ENCODE results near the gene PDE4DIP. TPM values are rescaled to one million over a fixed set of nuclear protein-coding genes. Genes with fewer than 3 reads are reported as not detected.
A peak's percentile ranks its signal among the peaks of the same experiment; 100 is the strongest.
"Not testable (repeated sequence)": the region's sequence is repeated elsewhere in the genome, so short reads cannot be mapped to it uniquely, and the experiment has no call there.

PDE4DIP gene
- total RNA-seq, 2 experiments from 2014 or later = 21.0 to 21.9 TPM

GRCh38 chr1:148901953-148902341 is 57.7 kb downstream of the PDE4DIP start:
- not testable (repeated sequence) for DNase-seq

DNA sequence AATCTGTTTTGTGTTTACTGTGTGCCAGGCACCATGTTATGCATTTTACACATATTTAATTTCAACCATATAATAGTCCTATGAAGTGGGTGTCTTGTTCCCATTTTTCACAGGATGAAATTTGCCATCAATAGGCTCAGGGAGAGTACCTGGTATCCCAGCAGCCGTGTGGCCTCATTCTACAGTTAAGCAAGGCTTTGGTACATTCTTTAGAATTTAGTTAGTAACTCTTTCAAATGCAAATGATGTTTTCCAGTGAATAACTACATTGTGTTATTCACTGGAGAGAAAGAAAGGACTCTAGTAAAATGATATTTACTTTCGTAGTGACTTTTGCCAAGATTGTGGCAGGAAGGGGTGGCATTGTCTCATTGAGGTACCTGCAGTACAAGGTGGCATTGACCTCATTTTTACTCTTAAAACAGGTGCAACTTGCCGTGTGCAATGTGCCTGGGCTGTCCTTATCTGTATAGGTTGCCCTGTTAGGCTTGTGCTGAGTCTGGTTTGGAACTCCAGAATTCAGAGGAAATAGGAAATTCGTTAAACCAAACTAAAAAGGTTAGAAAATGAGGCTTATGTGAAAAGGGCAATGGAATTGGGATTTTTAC is 65.1 kb downstream of the PDE4DIP start:
- H3K9me3 Mint-ChIP-seq (ENCODE audit: low read depth); POLR2A ChIA-PET; DNase-seq; intact Hi-C loops (cut with DNase I, micrococcal nuclease); H3K27me3 Mint-ChIP-seq; H3K4me3 Mint-ChIP-seq; CTCF ChIA-PET; H3K36me3 Mint-ChIP-seq (ENCODE audit: low read depth); H3K27ac Mint-ChIP-seq; ATAC-seq; H3K4me1 Mint-ChIP-seq: not testable (repeated sequence)

More at GRCh38 chr1:148901953-148902341, 57.7 kb downstream of the PDE4DIP start:
- peak overlapping the region; percentile 37 for H3K27ac Mint-ChIP-seq
- intact Hi-C loops (cut with DNase I, micrococcal nuclease); POLR2A ChIA-PET; H3K4me3 Mint-ChIP-seq; CTCF ChIA-PET; H3K4me1 Mint-ChIP-seq; H3K9me3 Mint-ChIP-seq (ENCODE audit: low read depth); H3K36me3 Mint-ChIP-seq (ENCODE audit: low read depth); ATAC-seq; H3K27me3 Mint-ChIP-seq: not testable (repeated sequence)

GRCh38 chr1:148911303-148911928 is 67.2 kb downstream of the PDE4DIP start:
- CTCF ChIA-PET; H3K36me3 Mint-ChIP-seq (ENCODE audit: low read depth); DNase-seq; H3K27me3 Mint-ChIP-seq; H3K9me3 Mint-ChIP-seq (ENCODE audit: low read depth); ATAC-seq; H3K4me1 Mint-ChIP-seq; POLR2A ChIA-PET; H3K4me3 Mint-ChIP-seq; H3K27ac Mint-ChIP-seq; intact Hi-C loops (cut with DNase I, micrococcal nuclease): not testable (repeated sequence)

DNA sequence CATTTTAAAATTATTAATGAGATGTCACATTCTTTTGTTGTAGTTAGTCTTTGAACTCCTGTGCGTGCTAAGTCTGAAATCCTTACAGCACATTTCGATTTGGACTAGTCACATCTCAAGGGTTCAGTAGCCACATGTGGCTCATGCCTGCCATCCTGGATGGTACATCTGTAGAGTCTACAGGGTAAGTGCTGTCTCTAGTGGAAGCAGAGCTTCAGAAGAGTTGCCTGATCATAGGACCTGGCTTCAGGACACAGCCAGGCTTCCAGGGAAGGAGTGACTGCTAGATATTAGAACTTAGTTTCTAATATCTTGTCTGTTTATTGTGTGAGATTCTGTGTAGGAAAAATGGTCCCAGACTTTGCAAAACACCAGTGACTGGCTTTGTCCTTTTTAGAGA is 72.0 kb downstream of the PDE4DIP start:
- CTCF ChIA-PET; POLR2A ChIA-PET; H3K4me3 Mint-ChIP-seq; H3K9me3 Mint-ChIP-seq (ENCODE audit: low read depth); DNase-seq; intact Hi-C loops (cut with DNase I, micrococcal nuclease); H3K27me3 Mint-ChIP-seq; ATAC-seq; H3K36me3 Mint-ChIP-seq (ENCODE audit: low read depth); H3K4me1 Mint-ChIP-seq; H3K27ac Mint-ChIP-seq: not testable (repeated sequence)

DNA sequence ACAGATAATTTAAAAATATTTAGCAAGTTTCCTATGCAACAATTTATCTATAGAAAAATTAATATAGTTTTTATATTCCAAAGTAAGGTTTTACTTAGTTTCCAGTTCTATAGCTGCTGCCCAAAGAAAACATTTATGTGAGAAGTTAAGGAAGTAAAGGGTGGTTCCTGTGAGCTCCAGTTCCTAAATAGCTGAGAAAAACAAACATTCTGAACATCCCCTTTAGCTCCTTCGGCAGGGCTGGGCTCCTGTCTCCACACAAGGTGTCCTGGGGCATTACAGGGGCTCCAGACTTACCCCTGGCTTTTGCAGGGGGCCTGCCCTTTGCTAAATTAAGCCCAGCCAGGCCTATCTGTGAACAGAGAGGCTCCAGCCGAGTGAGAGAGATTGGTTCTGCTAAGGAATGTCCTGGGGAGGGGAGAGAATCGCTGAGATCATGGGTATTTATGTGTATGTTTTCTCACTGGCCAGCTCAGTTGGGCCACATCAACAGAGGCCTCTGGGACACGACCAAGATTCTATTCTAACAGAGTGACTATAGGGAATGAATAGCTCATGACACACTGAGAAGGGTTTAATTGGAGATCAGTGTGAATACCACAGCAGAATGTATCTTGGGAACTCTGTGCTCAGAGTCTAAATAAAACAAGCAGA is 72.6 kb downstream of the PDE4DIP start:
- H3K4me3 Mint-ChIP-seq; POLR2A ChIA-PET; H3K36me3 Mint-ChIP-seq (ENCODE audit: low read depth); ATAC-seq; H3K9me3 Mint-ChIP-seq (ENCODE audit: low read depth); CTCF ChIA-PET; DNase-seq; H3K27ac Mint-ChIP-seq; intact Hi-C loops (cut with DNase I, micrococcal nuclease); H3K4me1 Mint-ChIP-seq; H3K27me3 Mint-ChIP-seq: not testable (repeated sequence)

DNA sequence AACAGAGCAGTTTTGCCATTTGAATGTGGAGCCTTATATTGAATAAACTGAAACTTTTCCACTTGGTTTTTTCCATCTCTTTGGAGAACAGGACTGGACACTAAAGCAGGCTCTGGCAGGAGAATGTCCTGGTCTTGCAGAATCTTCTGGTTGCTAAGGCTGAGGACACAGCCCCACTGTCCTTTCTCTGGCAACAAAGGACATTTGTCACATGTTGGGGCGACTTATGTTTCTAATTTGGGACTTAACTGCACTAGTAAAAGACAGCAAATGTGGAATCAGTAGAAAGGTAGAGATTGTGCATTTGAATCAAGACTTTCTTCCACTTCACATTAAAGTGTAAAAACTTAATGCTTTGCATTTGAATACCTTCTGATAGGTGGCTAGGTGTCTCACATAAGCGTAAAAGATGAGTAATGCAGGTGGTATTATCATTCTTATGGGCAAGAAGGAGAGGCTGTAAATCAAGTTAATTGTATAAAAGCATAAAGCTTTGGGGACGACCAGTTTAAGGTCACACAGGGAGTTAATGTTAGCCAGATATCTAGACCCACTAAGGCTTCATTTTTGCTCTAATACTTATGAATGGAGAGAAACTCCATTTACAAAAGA is 74.7 kb downstream of the PDE4DIP start:
- intact Hi-C loops (cut with DNase I, micrococcal nuclease); H3K27me3 Mint-ChIP-seq; ATAC-seq; H3K4me1 Mint-ChIP-seq; DNase-seq; H3K9me3 Mint-ChIP-seq (ENCODE audit: low read depth); H3K27ac Mint-ChIP-seq; H3K36me3 Mint-ChIP-seq (ENCODE audit: low read depth); CTCF ChIA-PET; H3K4me3 Mint-ChIP-seq; POLR2A ChIA-PET: not testable (repeated sequence)

DNA sequence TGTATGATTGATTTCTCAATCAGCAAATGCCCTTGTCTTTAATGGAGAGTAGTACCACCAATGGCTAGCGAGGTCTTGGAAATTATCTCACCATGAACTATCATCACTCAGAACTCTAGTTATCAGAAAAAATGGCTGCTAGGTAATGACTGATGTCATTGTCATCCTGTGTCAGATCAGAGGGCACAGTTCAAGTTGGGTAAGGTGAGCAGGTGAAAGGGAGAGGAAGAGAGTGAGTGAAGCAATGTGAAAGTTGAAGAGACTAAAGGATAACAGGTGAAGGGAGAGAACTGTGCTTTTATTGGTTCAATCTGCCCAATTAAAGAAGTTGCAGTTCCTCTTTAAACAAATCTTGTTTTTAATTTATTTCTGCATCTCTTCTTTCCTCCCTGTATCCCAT is 76.8 kb downstream of the PDE4DIP start:
- H3K9me3 Mint-ChIP-seq (ENCODE audit: low read depth); DNase-seq; H3K27ac Mint-ChIP-seq; CTCF ChIA-PET; POLR2A ChIA-PET; H3K36me3 Mint-ChIP-seq (ENCODE audit: low read depth); H3K4me3 Mint-ChIP-seq; ATAC-seq; H3K4me1 Mint-ChIP-seq; H3K27me3 Mint-ChIP-seq; intact Hi-C loops (cut with DNase I, micrococcal nuclease): not testable (repeated sequence)

GRCh38 chr1:148923798-148924197 is 79.6 kb downstream of the PDE4DIP start:
- H3K27ac Mint-ChIP-seq; DNase-seq; H3K36me3 Mint-ChIP-seq (ENCODE audit: low read depth); POLR2A ChIA-PET; H3K4me3 Mint-ChIP-seq; intact Hi-C loops (cut with DNase I, micrococcal nuclease); H3K9me3 Mint-ChIP-seq (ENCODE audit: low read depth); H3K4me1 Mint-ChIP-seq; CTCF ChIA-PET; ATAC-seq; H3K27me3 Mint-ChIP-seq: not testable (repeated sequence)

- ATAC-seq; DNase-seq; CTCF ChIA-PET; H3K27ac Mint-ChIP-seq; H3K36me3 Mint-ChIP-seq (ENCODE audit: low read depth); H3K4me3 Mint-ChIP-seq; H3K27me3 Mint-ChIP-seq; POLR2A ChIA-PET; intact Hi-C loops (cut with DNase I, micrococcal nuclease); H3K9me3 Mint-ChIP-seq (ENCODE audit: low read depth); H3K4me1 Mint-ChIP-seq: not testable (repeated sequence)
Observed at GRCh38 chr1:148927645-148928044, 83.4 kb downstream of the PDE4DIP start.

GRCh38 chr1:148929253-148929652 is 85.0 kb downstream of the PDE4DIP start:
- ATAC-seq; H3K36me3 Mint-ChIP-seq (ENCODE audit: low read depth); intact Hi-C loops (cut with DNase I, micrococcal nuclease); H3K27ac Mint-ChIP-seq; H3K27me3 Mint-ChIP-seq; H3K9me3 Mint-ChIP-seq (ENCODE audit: low read depth); H3K4me1 Mint-ChIP-seq; CTCF ChIA-PET; DNase-seq; H3K4me3 Mint-ChIP-seq; POLR2A ChIA-PET: not testable (repeated sequence)

DNA sequence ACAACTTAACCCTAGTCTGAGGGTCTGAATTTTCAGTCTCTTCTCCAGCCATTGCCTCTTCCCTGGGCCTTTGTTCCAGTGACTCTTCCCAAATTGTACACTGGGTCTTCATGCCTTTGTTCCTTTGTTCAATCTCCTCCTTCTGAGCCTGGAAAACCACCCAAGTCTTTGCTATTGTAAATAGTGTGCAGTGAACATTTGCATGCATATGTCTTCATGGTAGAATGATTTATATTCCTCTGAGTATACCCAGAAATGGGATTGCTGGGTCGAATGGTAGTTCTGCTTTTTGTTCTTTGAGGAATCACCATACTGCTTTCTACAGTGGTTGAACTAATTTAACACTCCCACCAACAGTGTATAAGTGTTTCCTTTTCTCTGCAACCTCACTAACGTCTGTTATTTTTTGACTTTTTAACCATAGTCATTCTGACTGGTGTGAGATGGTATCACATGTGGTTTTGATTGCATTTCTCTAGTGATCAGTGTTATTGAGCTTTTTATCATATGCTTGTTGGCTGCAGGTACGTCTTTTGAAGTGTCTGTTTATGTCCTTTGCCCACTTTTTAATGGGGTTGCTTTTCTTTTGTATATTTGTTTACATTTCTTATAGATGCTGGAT is 91.3 kb downstream of the PDE4DIP start:
- H3K27me3 Mint-ChIP-seq; ATAC-seq; H3K4me3 Mint-ChIP-seq; H3K27ac Mint-ChIP-seq; POLR2A ChIA-PET; DNase-seq; CTCF ChIA-PET; intact Hi-C loops (cut with DNase I, micrococcal nuclease); H3K36me3 Mint-ChIP-seq (ENCODE audit: low read depth); H3K4me1 Mint-ChIP-seq; H3K9me3 Mint-ChIP-seq (ENCODE audit: low read depth): not testable (repeated sequence)

DNA sequence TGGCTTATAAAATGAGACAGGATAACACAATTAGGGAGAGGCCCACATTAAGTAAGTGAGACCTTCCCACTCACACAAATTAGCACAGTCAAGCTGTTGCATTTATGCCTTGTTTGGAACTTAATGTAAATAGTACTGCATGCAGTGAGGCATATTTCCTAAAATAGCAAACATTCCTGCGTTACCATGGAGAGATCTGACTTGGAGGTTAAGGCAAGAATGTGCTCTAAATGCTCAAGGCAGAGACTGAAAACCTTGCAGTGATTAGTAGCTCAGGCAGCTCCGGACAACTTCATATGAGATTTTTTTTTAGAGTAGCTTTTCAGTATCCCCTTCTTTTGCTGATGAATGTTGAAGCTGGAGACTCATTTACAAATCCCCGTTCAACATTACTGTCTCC is 98.7 kb downstream of the PDE4DIP start:
- H3K27ac Mint-ChIP-seq; H3K9me3 Mint-ChIP-seq (ENCODE audit: low read depth); intact Hi-C loops (cut with DNase I, micrococcal nuclease); H3K4me3 Mint-ChIP-seq; DNase-seq; CTCF ChIA-PET; ATAC-seq; H3K27me3 Mint-ChIP-seq; H3K36me3 Mint-ChIP-seq (ENCODE audit: low read depth); POLR2A ChIA-PET; H3K4me1 Mint-ChIP-seq: not testable (repeated sequence)

Data from activated CD4-positive, alpha-beta T cell treated with anti-CD3 and anti-CD28 coated beads for 36 hours (primary cell).